ENCODE data around the gene PPCS. TPM values are rescaled to one million over a fixed set of nuclear protein-coding genes. Genes with fewer than 3 reads are reported as not detected.

Gene PPCS
- total and polyA plus RNA-seq, 2 of the 4 experiments (the other 2 are of a cell fraction) = 8.2 to 18.9 TPM

DNA sequence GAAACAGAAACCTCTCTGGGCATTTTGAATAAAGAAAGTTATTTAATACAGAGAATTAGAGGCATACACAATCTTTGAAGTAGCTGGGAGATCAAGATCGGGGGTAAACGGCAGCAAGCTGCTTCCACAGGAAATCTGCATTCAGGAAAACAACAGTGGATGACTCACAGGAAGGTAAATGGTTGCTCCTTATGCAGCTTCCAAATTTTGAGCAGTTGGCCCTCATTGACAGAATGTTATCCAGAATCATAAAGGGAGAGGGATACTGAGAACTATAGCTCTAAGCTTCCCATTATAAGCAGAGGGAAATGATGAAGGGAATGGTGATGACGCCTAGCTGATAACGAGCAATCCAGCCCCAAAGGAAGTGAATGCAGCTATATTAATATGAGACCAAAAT, 29.1 kb upstream of the PPCS start:
- no peak overlapping the region for H4K91ac ChIP-seq (ENCODE audit: insufficient read depth, low read depth, low read length)
- no peak overlapping the region for H3K4ac ChIP-seq (ENCODE audit: low read depth, low read length)
- H2BK5ac ChIP-seq (ENCODE audit: low read depth, low read length, poor library complexity, severe bottlenecking) = no peak overlapping the region
- TF ChIP-seq, protein P1, sequence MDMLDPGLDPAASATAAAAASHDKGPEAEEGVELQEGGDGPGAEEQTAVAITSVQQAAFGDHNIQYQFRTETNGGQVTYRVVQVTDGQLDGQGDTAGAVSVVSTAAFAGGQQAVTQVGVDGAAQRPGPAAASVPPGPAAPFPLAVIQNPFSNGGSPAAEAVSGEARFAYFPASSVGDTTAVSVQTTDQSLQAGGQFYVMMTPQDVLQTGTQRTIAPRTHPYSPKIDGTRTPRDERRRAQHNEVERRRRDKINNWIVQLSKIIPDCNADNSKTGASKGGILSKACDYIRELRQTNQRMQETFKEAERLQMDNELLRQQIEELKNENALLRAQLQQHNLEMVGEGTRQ (IDR thresholded peaks at IDR 0.05; ENCODE audit: low read depth, low read length) = no peak
- TF ChIP-seq RAD21 (IDR thresholded peaks at IDR 0.05; ENCODE audit: low read length) (no peak), NFE2L2 (IDR thresholded peaks at IDR 0.05; ENCODE audit: low read depth, low read length) (no peak), MAZ (IDR thresholded peaks at IDR 0.05; ENCODE audit: borderline replicate concordance, low read depth, low read length) (no peak), SMC3 (IDR thresholded peaks at IDR 0.05; ENCODE audit: low read depth, low read length) (no peak), RFX5 (IDR thresholded peaks at IDR 0.05; ENCODE audit: low read depth, low read length) (no peak), POLR2A (IDR thresholded peaks at IDR 0.05; ENCODE audit: low read depth, low read length) (no peak), MAFK (IDR thresholded peaks at IDR 0.05; ENCODE audit: low read depth, low read length) (no peak), MXI1 (IDR thresholded peaks at IDR 0.05; ENCODE audit: borderline replicate concordance, low read depth, low read length) (no peak), FOS (IDR thresholded peaks at IDR 0.05; ENCODE audit: low read depth, low read length) (no peak), RCOR1 (IDR thresholded peaks at IDR 0.05; ENCODE audit: insufficient replicate concordance, low read length) (no peak), BHLHE40 (IDR thresholded peaks at IDR 0.05; ENCODE audit: low read depth, low read length) (no peak), CHD1 (IDR thresholded peaks at IDR 0.05; ENCODE audit: low read depth, low read length) (no peak), CEBPB (IDR thresholded peaks at IDR 0.05; ENCODE audit: low read depth, low read length) (no peak)
- TF ChIP-seq, protein P2, sequence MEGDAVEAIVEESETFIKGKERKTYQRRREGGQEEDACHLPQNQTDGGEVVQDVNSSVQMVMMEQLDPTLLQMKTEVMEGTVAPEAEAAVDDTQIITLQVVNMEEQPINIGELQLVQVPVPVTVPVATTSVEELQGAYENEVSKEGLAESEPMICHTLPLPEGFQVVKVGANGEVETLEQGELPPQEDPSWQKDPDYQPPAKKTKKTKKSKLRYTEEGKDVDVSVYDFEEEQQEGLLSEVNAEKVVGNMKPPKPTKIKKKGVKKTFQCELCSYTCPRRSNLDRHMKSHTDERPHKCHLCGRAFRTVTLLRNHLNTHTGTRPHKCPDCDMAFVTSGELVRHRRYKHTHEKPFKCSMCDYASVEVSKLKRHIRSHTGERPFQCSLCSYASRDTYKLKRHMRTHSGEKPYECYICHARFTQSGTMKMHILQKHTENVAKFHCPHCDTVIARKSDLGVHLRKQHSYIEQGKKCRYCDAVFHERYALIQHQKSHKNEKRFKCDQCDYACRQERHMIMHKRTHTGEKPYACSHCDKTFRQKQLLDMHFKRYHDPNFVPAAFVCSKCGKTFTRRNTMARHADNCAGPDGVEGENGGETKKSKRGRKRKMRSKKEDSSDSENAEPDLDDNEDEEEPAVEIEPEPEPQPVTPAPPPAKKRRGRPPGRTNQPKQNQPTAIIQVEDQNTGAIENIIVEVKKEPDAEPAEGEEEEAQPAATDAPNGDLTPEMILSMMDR (conservative IDR thresholded peaks at IDR 0.05; ENCODE audit: low read depth, low read length) = no peak
- TF ChIP-seq, protein P3, sequence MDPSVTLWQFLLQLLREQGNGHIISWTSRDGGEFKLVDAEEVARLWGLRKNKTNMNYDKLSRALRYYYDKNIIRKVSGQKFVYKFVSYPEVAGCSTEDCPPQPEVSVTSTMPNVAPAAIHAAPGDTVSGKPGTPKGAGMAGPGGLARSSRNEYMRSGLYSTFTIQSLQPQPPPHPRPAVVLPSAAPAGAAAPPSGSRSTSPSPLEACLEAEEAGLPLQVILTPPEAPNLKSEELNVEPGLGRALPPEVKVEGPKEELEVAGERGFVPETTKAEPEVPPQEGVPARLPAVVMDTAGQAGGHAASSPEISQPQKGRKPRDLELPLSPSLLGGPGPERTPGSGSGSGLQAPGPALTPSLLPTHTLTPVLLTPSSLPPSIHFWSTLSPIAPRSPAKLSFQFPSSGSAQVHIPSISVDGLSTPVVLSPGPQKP (IDR thresholded peaks at IDR 0.05; ENCODE audit: borderline replicate concordance, low read depth, low read length) = no peak
- POLR2A ChIA-PET (ENCODE audit: unreplicated experiment) = no interaction called here
- no CpG with 5 or more reads among the region's 4 CpGs for WGBS, 2 experiments (ENCODE audit: extremely low coverage in 2 of 2, insufficient read length in 1 of 2)
- H3K27ac ChIP-seq (ENCODE audit: insufficient read depth, low read length) = no peak overlapping the region
- no peak overlapping the region for H3K4me2 ChIP-seq (ENCODE audit: low read depth, low read length)
- intact Hi-C loops (cut with micrococcal nuclease) (no loop called here), dilution Hi-C loops (cut with HindIII; ENCODE audit: low sequenced_read_pairs, unreplicated experiment) (no loop called here), in situ Hi-C loops (cut with MboI; ENCODE audit: low sequenced_read_pairs) (no loop called here)
- H3K9me3 ChIP-seq (ENCODE audit: control insufficient read depth, insufficient read depth, low read length) = no peaks in the 10 kb centered on the region
- ATAC-seq (ENCODE audit: low read depth) (no peak), DNase-seq (no peak)
- H2BK20ac ChIP-seq (ENCODE audit: low read depth, low read length) = no peak overlapping the region
- H3K18ac ChIP-seq (ENCODE audit: low read depth, low read length) = no peak overlapping the region
- no peak overlapping the region for H2AFZ ChIP-seq (replicated peaks; ENCODE audit: low read length, poor library complexity)
- H2AK9ac ChIP-seq (replicated peaks; ENCODE audit: low read depth, low read length, poor library complexity) = no peak overlapping the region
- H4K20me1 ChIP-seq (ENCODE audit: insufficient read depth, low read length) = no peaks in the 10 kb centered on the region
- H3K9me1 ChIP-seq (ENCODE audit: insufficient read depth, low read length) = no peaks in the 10 kb centered on the region
- no peak overlapping the region for H3K14ac ChIP-seq (replicated peaks; ENCODE audit: low read depth, low read length)
- no peaks in the 10 kb centered on the region for H3K36me3 ChIP-seq (ENCODE audit: control insufficient read depth, insufficient read depth, low read length)
- H2BK120ac ChIP-seq (ENCODE audit: low read depth, low read length) = no peak overlapping the region
- no peak overlapping the region for H3K23ac ChIP-seq (ENCODE audit: low read depth, low read length)
- H4K5ac ChIP-seq (ENCODE audit: low read depth, low read length) = no peak overlapping the region
- H3K9ac ChIP-seq (ENCODE audit: low read depth, low read length) = no peak overlapping the region
- peaks cover 9% of the 10 kb centered on the region for H3K27me3 ChIP-seq (ENCODE audit: control insufficient read depth, insufficient read depth, low read length)
- H2AK5ac ChIP-seq (ENCODE audit: low read depth, low read length) = no peak overlapping the region
- no TSS peak for BruUV-seq (replicated peaks)
- H3K4me1 ChIP-seq (ENCODE audit: control insufficient read depth, insufficient read depth, low read length) = no peaks in the 10 kb centered on the region
- no peaks in the 10 kb centered on the region for H3K79me1 ChIP-seq (ENCODE audit: low read depth in 1 of 2, low read length in 2 of 2)
- CTCF ChIA-PET = no interaction called here
- H3K4me3 ChIP-seq (ENCODE audit: insufficient read depth, low read depth, low read length) = no peak overlapping the region
- no peak overlapping the region for H2BK15ac ChIP-seq (ENCODE audit: low read depth, low read length)
- no peak overlapping the region for H4K8ac ChIP-seq (ENCODE audit: low read depth in 2 of 2, low read length in 2 of 2)
- no peak overlapping the region for H3K56ac ChIP-seq (ENCODE audit: extremely low read depth, insufficient read depth, low read length)

All from IMR-90 (cell line).